Measurements from ENCODE around the gene GSG1L2. TPM values are rescaled to one million over a fixed set of nuclear protein-coding genes. Genes with fewer than 3 reads are reported as not detected.

GSG1L2 gene
- total RNA-seq, 1 donor from 2014 or later, result not detected

Other genes with a start within 250 kb of the GSG1L2 start
- 81.6 and 114 TPM in 2 replicates for gene STX8, start 246.3 kb downstream of the GSG1L2 start, total RNA-seq
- not detected in 2 replicates for gene CFAP52, start 245.4 kb downstream of the GSG1L2 start, total RNA-seq
- gene USP43, start 176.6 kb downstream of the GSG1L2 start, total RNA-seq, result 0.35 and 1.6 TPM in 2 replicates
- not detected in 2 replicates for gene DHRS7C, start 30.5 kb downstream of the GSG1L2 start, total RNA-seq
- 0.10 TPM in 1 of 2 replicates, not detected in the other for gene GLP2R, start 3.8 kb upstream of the GSG1L2 start, total RNA-seq
- not detected in 2 replicates for gene RCVRN, start 83.2 kb upstream of the GSG1L2 start, total RNA-seq

Data from glomerular endothelial cell (primary cell).